ENCODE measurements around the gene IFITM1. TPM values are rescaled to one million over a fixed set of nuclear protein-coding genes. Genes with fewer than 3 reads are reported as not detected.
"Not testable (repeated sequence)": the region's sequence is repeated elsewhere in the genome, so short reads cannot be mapped to it uniquely, and the experiment has no call there.

The IFITM1 gene
- polyA plus RNA-seq, 1 donor (not counting 4 experiments of a cell fraction or from before 2014, with no cell fraction given) = 333 TPM

DNA sequence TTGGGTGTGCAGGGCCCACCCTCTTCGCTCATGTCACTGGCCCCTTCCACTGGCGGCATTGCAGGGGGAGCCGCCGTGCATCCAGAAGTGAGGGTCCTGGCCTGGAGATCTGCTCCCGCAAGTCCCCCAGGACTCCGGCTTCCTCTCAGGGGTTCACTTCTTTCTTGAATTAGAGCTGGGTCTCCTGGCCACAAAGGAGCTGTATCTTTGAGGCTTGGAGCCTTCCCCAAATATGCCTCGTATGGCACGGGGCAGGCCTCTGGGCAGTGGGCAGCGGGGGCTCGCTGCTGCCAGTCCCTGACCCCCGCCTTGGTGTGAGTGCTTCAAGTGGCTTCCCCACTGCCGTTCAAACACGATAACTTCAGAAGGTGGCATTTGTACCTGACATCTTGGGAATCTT, 14.2 kb downstream of the IFITM1 start:
- no peak for FAIRE-seq
- Histone ChIP-seq H3K9me3 (ENCODE audit: control insufficient read depth, low read depth, low read length) (no peaks in the 10 kb centered on the region), H3K27me3 (ENCODE audit: control insufficient read depth, extremely low read depth, insufficient read depth, low read length) (peaks cover 7% of the 10 kb centered on the region), H3K27ac (ENCODE audit: control insufficient read depth, insufficient read depth, low read length) (no peak overlapping the region), H2AFZ (ENCODE audit: control insufficient read depth, low read length) (no peak overlapping the region), H3K9ac (ENCODE audit: control insufficient read depth, extremely low read depth, insufficient read depth, low read length) (no peak overlapping the region), H3K4me3 (ENCODE audit: control insufficient read depth in 2 of 3, extremely low read depth in 1 of 3, insufficient read depth in 2 of 3, low read depth in 1 of 3, low read length in 3 of 3) (no peak overlapping the region), H3K79me2 (ENCODE audit: control insufficient read depth, insufficient read depth, low read length) (no peaks in the 10 kb centered on the region), H3K9me1 (ENCODE audit: control insufficient read depth, extremely low read depth, insufficient read depth, low read length) (no peaks in the 10 kb centered on the region), H3K4me1 (ENCODE audit: control insufficient read depth, extremely low read depth, insufficient read depth, low read length) (no peaks in the 10 kb centered on the region), H3K36me3 (ENCODE audit: control insufficient read depth in 2 of 2, extremely low read depth in 1 of 2, insufficient read depth in 2 of 2, low read length in 2 of 2) (no peaks in the 10 kb centered on the region), H3K4me2 (ENCODE audit: control insufficient read depth, extremely low read depth, insufficient read depth, low read depth, low read length) (no peak overlapping the region), H4K20me1 (ENCODE audit: control insufficient read depth, extremely low read depth, insufficient read depth, low read length) (no peaks in the 10 kb centered on the region)
- dilution Hi-C loops (cut with MboI; ENCODE audit: extremely low pct_ligation_motif_present, low sequenced_read_pairs) = no loop called here
- DNase-seq (ENCODE audit: low read depth, low spot score) = no peak
- TF ChIP-seq EZH2 (IDR thresholded peaks at IDR 0.05; ENCODE audit: low read length) (no peak), CTCF (optimal IDR thresholded peaks at IDR 0.05 in 1 of 3, IDR thresholded peaks at IDR 0.05 in 1 of 3, conservative IDR thresholded peaks at IDR 0.05 in 1 of 3; ENCODE audit: extremely low read depth in 1 of 3, insufficient read depth in 2 of 3, low read length in 3 of 3) (no peak)

DNA sequence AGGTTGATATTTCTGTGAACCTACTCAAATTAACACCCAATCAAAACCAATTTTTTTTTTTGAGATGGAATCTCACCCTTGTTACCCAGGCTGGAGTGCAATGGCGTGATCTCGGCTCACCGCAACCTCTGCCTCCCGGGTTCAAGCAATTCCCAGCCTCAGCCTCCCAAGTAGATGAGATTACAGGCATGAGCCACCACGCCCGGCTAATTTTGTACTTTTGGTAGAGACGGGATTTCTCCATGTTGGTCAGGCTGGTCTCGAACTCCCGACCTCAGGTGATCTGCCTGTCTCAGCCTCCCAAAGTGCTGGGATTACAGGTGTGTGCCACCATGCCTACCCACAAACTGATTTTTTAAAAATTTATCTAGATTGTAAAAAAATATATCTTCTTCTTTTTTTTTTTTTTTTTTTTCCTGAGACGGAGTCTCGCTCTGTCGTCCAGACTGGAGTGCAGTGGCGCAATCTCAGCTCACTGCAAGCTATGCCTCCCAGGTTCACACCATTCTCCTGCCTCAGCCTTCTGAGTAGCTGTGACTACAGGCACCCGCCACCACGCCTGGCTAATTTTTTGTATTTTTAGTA, 14.8 kb downstream of the IFITM1 start:
- FAIRE-seq; H3K36me3 ChIP-seq (ENCODE audit: control insufficient read depth in 2 of 2, extremely low read depth in 1 of 2, insufficient read depth in 2 of 2, low read length in 2 of 2); H3K9ac ChIP-seq (ENCODE audit: control insufficient read depth, extremely low read depth, insufficient read depth, low read length); H4K20me1 ChIP-seq (ENCODE audit: control insufficient read depth, extremely low read depth, insufficient read depth, low read length); dilution Hi-C loops (cut with MboI; ENCODE audit: extremely low pct_ligation_motif_present, low sequenced_read_pairs); H3K79me2 ChIP-seq (ENCODE audit: control insufficient read depth, insufficient read depth, low read length); H3K4me3 ChIP-seq (ENCODE audit: control insufficient read depth in 2 of 3, extremely low read depth in 1 of 3, insufficient read depth in 2 of 3, low read depth in 1 of 3, low read length in 3 of 3); H2AFZ ChIP-seq (ENCODE audit: control insufficient read depth, low read length); DNase-seq (ENCODE audit: low read depth, low spot score); H3K27me3 ChIP-seq (ENCODE audit: control insufficient read depth, extremely low read depth, insufficient read depth, low read length); H3K9me1 ChIP-seq (ENCODE audit: control insufficient read depth, extremely low read depth, insufficient read depth, low read length); H3K4me1 ChIP-seq (ENCODE audit: control insufficient read depth, extremely low read depth, insufficient read depth, low read length); H3K27ac ChIP-seq (ENCODE audit: control insufficient read depth, insufficient read depth, low read length); H3K4me2 ChIP-seq (ENCODE audit: control insufficient read depth, extremely low read depth, insufficient read depth, low read depth, low read length); H3K9me3 ChIP-seq (ENCODE audit: control insufficient read depth, low read depth, low read length): not testable (repeated sequence)

- H3K4me1 ChIP-seq (ENCODE audit: control insufficient read depth, extremely low read depth, insufficient read depth, low read length) = peaks cover 3% of the 10 kb centered on the region
- H3K4me2 ChIP-seq (ENCODE audit: control insufficient read depth, extremely low read depth, insufficient read depth, low read depth, low read length) = no peak overlapping the region
- H3K36me3 ChIP-seq (ENCODE audit: control insufficient read depth in 2 of 2, extremely low read depth in 1 of 2, insufficient read depth in 2 of 2, low read length in 2 of 2) = no peaks in the 10 kb centered on the region
- no peaks in the 10 kb centered on the region for H3K9me1 ChIP-seq (ENCODE audit: control insufficient read depth, extremely low read depth, insufficient read depth, low read length)
- H4K20me1 ChIP-seq (ENCODE audit: control insufficient read depth, extremely low read depth, insufficient read depth, low read length) = no peaks in the 10 kb centered on the region
- no peak overlapping the region for H3K9ac ChIP-seq (ENCODE audit: control insufficient read depth, extremely low read depth, insufficient read depth, low read length)
- TF ChIP-seq EZH2 (IDR thresholded peaks at IDR 0.05; ENCODE audit: low read length) = no peak
- no peak for TF ChIP-seq CTCF (optimal IDR thresholded peaks at IDR 0.05 in 1 of 3, IDR thresholded peaks at IDR 0.05 in 1 of 3, conservative IDR thresholded peaks at IDR 0.05 in 1 of 3; ENCODE audit: extremely low read depth in 1 of 3, insufficient read depth in 2 of 3, low read length in 3 of 3)
- no peaks in the 10 kb centered on the region for H3K79me2 ChIP-seq (ENCODE audit: control insufficient read depth, insufficient read depth, low read length)
- no peak for DNase-seq (ENCODE audit: low read depth, low spot score)
- no peak overlapping the region for H3K4me3 ChIP-seq (ENCODE audit: control insufficient read depth in 2 of 3, extremely low read depth in 1 of 3, insufficient read depth in 2 of 3, low read depth in 1 of 3, low read length in 3 of 3)
- peaks cover 12% of the 10 kb centered on the region for H3K27me3 ChIP-seq (ENCODE audit: control insufficient read depth, extremely low read depth, insufficient read depth, low read length)
- dilution Hi-C loops (cut with MboI; ENCODE audit: extremely low pct_ligation_motif_present, low sequenced_read_pairs) = no loop called here
- FAIRE-seq = no peak
- H3K27ac ChIP-seq (ENCODE audit: control insufficient read depth, insufficient read depth, low read length) = no peak overlapping the region
- H2AFZ ChIP-seq (ENCODE audit: control insufficient read depth, low read length) = no peak overlapping the region
- peaks cover 2% of the 10 kb centered on the region for H3K9me3 ChIP-seq (ENCODE audit: control insufficient read depth, low read depth, low read length)
These were observed 16.0 kb downstream of the IFITM1 start for GRCh38 chr11:329886-330253.

Measured in keratinocyte (primary cell).